ENCODE results near the gene ZDHHC13. TPM values are rescaled to one million over a fixed set of nuclear protein-coding genes. Genes with fewer than 3 reads are reported as not detected.

ZDHHC13 gene
- total and polyA plus RNA-seq, 2 of the 8 experiments (the other 6 are each of a cell fraction or from before 2014, with no cell fraction given): 22.4 to 24.1 TPM

GRCh38 chr11:19216021-19216420, 99.1 kb downstream of the ZDHHC13 start (continued):
- TF ChIP-seq CHD7 (IDR thresholded peaks at IDR 0.05; ENCODE audit: insufficient replicate concordance, low read length) (no peak), KDM5A (IDR thresholded peaks at IDR 0.05; ENCODE audit: low read length) (no peak), CBX8 (IDR thresholded peaks at IDR 0.05; ENCODE audit: borderline replicate concordance, low read depth, low read length) (no peak), EZH2 (IDR thresholded peaks at IDR 0.05; ENCODE audit: low read depth, low read length, severe bottlenecking) (no peak), CHD2 (IDR thresholded peaks at IDR 0.05; ENCODE audit: low read length) (no peak), PHF8 (conservative IDR thresholded peaks at IDR 0.05; ENCODE audit: low read depth, low read length) (no peak), ZNF274 (IDR thresholded peaks at IDR 0.05; ENCODE audit: borderline replicate concordance, extremely low read depth, low read length) (no peak), KDM4A (IDR thresholded peaks at IDR 0.05; ENCODE audit: low read depth, low read length, severe bottlenecking) (no peak), ATF2 (IDR thresholded peaks at IDR 0.05; ENCODE audit: low read length) (no peak), MAFK (IDR thresholded peaks at IDR 0.05; ENCODE audit: low read depth, low read length) (no peak)
